GM08714 (cell line): ENCODE measurements around the gene CEACAM16.

Experiments
- H3K4me3 ChIP-seq: fragments of 200-500 bp; sonication (Bioruptor generic); 2 replicates; pipeline ENCODE4 v1.5.1; 2014; ENCODE audit warnings: mild to moderate bottlenecking, low read length, inconsistent platforms
- ZNF274 ChIP-seq: IDR thresholded peaks from 2 replicates; pipeline ENCODE4 v1.6.1; 2012; ENCODE audit warnings: mild to moderate bottlenecking, low read depth, low read length

Gene CEACAM16

GRCh38 chr19:44757735-44758505, 59.0 kb downstream of the CEACAM16 start:
- TF ChIP-seq ZNF274 = no peak
- no peak overlapping the region for H3K4me3 ChIP-seq

- H3K4me3 ChIP-seq = no peak overlapping the region
Measured at GRCh38 chr19:44758596-44758995, 59.6 kb downstream of the CEACAM16 start.

GRCh38 chr19:44759083-44759804, 60.3 kb downstream of the CEACAM16 start:
- no peak for TF ChIP-seq ZNF274
- H3K4me3 ChIP-seq = no peak overlapping the region

More at GRCh38 chr19:44758596-44758995, 59.6 kb downstream of the CEACAM16 start:
- TF ChIP-seq ZNF274 = no peak
